Stomach (tissue), 4 donors: Measurements from ENCODE around the gene AIG1.

Experiments used
- EP300 ChIP-seq: sonication (generic); formaldehyde crosslinking; IDR thresholded peaks from one replicate; pipeline ENCODE4 v1.6.1; 2017; ENCODE audit warnings: antibody characterized with exemption
- POLR2A ChIP-seq, 4 donors: fragments of 450-650 bp; IDR thresholded peaks; one replicate each; pipeline ENCODE4 v1.6.1; 2016; ENCODE audit warnings: antibody characterized with exemption in 4 of 4, control low read depth in 2 of 4, mild to moderate bottlenecking in 1 of 4, moderate library complexity in 1 of 4
- POLR2AphosphoS5 ChIP-seq, 3 donors: sonication (generic); formaldehyde crosslinking; IDR thresholded peaks; one replicate each; pipeline ENCODE4 v1.6.1; 2016; ENCODE audit warnings: antibody characterized with exemption in 3 of 3
- TF ChIP-seq, protein P1 (sequence below), 7 experiments: fragments of 450-650 bp in 4 of 7; fragments of 200-600 bp in 3 of 7; sonication (generic) in 3 of 7; IDR thresholded peaks; one replicate each; pipeline ENCODE4 v1.5.1; 2016 to 2019; ENCODE audit warnings: antibody characterized with exemption in 7 of 7, control low read depth in 2 of 7, mild to moderate bottlenecking in 1 of 7

DNA sequence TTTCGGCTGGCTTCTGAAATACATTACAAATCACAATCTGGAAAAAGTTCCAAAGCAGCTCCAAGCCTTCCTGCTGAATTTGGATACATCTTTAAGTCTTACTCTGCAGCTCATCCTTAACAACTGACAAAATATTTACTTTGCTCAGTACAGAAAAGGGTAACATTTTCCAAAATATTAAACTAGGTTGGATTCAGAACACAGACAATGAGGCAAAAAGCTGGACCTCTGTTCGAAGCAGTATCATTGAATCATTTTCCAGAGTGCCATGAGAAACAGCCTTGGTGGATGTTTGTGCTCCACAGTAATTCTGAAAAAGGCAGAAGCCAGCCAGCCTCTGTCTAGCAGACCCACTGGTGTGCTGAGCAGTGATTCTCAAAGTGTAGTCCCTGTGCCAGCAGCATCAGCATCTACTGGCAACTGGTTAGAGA is 162.1 kb downstream of the AIG1 start:
- TF ChIP-seq POLR2AphosphoS5 (IDR thresholded peaks at IDR 0.05) (no peak), EP300 (no peak), POLR2A (IDR thresholded peaks at IDR 0.05) (no peak)
- TF ChIP-seq, protein P1, sequence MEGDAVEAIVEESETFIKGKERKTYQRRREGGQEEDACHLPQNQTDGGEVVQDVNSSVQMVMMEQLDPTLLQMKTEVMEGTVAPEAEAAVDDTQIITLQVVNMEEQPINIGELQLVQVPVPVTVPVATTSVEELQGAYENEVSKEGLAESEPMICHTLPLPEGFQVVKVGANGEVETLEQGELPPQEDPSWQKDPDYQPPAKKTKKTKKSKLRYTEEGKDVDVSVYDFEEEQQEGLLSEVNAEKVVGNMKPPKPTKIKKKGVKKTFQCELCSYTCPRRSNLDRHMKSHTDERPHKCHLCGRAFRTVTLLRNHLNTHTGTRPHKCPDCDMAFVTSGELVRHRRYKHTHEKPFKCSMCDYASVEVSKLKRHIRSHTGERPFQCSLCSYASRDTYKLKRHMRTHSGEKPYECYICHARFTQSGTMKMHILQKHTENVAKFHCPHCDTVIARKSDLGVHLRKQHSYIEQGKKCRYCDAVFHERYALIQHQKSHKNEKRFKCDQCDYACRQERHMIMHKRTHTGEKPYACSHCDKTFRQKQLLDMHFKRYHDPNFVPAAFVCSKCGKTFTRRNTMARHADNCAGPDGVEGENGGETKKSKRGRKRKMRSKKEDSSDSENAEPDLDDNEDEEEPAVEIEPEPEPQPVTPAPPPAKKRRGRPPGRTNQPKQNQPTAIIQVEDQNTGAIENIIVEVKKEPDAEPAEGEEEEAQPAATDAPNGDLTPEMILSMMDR (IDR thresholded peaks at IDR 0.05) = no peak
